GM12873 (cell line): ENCODE data around the gene INPP4B.

Experiments used
- TF ChIP-seq, protein P1 (sequence below): IDR thresholded peaks from 2 replicates; pipeline ENCODE4 v1.5.1; 2012; ENCODE audit warnings: low read depth, mild to moderate bottlenecking, moderate library complexity, low read length, control low read depth; ENCODE audit not compliant: insufficient read depth; ENCODE audit errors: missing control alignments

INPP4B gene

GRCh38 chr4:142155347-142155746 lies 690.8 kb downstream of the INPP4B start:
- TF ChIP-seq, protein P1, sequence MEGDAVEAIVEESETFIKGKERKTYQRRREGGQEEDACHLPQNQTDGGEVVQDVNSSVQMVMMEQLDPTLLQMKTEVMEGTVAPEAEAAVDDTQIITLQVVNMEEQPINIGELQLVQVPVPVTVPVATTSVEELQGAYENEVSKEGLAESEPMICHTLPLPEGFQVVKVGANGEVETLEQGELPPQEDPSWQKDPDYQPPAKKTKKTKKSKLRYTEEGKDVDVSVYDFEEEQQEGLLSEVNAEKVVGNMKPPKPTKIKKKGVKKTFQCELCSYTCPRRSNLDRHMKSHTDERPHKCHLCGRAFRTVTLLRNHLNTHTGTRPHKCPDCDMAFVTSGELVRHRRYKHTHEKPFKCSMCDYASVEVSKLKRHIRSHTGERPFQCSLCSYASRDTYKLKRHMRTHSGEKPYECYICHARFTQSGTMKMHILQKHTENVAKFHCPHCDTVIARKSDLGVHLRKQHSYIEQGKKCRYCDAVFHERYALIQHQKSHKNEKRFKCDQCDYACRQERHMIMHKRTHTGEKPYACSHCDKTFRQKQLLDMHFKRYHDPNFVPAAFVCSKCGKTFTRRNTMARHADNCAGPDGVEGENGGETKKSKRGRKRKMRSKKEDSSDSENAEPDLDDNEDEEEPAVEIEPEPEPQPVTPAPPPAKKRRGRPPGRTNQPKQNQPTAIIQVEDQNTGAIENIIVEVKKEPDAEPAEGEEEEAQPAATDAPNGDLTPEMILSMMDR, result no peak

DNA sequence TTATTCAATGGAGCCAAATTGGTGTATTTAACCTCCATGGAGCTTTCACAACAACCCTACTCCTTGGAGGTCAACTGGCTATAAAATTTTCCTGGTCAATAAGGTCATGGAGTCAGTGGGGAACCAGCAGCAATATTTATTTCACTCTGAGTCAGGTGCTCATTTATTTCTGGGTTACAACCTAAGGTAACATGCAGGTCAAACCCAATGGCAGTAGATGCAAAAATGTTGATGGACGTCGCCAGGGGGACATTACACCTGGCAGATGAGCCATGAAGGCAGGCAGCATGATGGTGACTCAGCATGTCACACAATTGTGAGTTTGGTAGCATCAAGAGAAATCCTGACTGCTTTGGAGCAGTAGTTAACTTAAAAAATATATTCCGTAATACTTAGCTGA lies 695.6 kb downstream of the INPP4B start:
- TF ChIP-seq, protein P1, result no peak

GRCh38 chr4:142144813-142145212 lies 701.3 kb downstream of the INPP4B start:
- TF ChIP-seq, protein P1, result no peak

DNA sequence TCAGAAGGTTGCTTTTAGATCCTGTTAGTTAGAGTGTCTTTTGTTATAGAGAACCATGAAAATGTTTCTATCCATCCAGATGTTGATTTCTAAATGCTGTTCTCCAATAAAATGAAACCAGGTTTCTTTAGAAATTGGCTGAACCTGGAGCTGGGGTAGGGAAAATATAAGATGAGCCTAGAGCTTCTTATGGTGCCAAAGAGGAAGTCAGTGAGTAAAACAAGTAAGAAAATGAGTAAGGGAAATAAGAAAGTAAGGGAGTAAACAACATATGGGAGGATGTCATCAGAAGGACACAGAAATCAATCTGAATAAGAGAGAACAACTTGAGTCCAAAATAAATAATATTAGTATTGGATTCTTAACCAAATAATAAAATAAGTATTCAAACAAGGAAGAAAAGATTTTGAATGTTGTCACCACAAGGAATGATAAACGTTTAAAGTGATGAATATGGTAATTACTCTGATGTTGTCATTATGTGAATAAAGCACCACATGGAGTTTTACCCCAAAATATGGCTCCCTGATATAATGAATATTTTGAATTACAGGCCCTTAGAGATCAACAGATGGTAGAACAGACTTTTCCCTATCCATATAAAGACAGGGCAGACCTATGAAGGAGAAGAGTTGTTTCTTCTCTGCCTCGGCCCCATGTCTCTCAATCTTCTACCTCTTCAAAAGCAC lies 703.6 kb downstream of the INPP4B start:
- TF ChIP-seq, protein P1, result no peak

GRCh38 chr4:142141224-142141623 lies 704.9 kb downstream of the INPP4B start:
- TF ChIP-seq, protein P1, result no peak

DNA sequence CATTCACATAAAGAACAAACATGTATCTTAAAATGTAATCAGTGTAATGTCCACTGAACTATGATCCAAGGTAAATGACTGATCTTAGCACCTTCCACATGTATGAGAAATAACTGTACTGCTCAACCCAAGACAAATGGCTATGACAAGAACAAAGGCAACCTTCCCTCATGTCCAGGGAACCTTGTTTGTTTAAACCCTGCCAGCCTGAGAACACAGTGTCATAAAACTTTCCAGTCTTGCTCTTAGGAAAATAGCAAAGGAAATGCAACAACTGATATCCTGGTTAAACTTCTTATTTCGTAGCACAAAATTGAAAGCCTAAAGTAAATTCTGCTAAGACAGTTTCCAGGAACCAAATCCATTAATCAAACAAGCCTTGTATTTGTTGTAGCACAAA lies 715.4 kb downstream of the INPP4B start:
- TF ChIP-seq, protein P1, result no peak

DNA sequence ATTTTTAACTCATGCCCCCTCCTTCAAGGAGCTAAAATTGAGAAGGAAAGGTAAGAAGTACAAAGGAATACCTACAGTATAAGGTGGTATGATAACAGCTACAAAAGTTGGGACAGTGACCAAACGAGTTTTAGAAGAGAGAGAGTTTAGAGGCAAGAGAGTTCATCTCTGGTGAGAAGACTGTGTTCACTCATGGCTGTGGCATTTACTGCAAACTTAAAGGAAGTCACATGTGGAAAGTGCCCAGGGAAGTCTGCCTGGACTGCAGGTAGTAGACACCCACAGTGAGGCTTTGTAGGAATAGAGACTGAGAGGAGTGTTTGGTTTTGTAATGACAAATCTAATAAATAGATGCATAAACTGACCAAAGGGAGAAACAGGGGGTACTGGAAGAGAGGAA lies 716.2 kb downstream of the INPP4B start:
- TF ChIP-seq, protein P1, result no peak

DNA sequence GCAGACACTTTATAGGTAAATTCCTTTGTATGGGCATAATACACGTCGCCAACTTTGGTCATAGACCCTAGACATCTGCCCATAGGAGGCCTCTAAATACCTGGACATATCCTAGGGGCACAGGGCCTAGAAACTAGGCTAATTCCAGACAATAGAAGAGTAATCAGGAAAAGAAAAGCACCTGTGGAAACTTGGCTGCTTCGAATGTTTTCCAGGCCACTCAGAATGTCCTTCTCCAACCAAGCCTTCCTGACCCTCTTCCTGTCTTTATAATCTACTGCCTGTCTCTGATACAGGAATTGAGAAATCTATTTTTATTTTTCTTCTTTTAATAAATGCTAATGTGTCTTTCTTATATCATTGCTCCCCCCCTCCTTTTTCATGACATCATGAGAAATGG lies 716.6 kb downstream of the INPP4B start:
- TF ChIP-seq, protein P1, result no peak
